Spleen (tissue), 11 donors: ENCODE results near the gene MAMDC2. TPM values are rescaled to one million over a fixed set of nuclear protein-coding genes. Genes with fewer than 3 reads are reported as not detected.

Experiments
- DNase-seq: peaks from one replicate; pipeline ENCODE4 v3.0.0-alpha.2; 2020
- H3K27ac ChIP-seq, 8 donors: fragments of 200-600 bp; sonication (generic) in 7 of 8; 1 replicate in 4 of 8; 2 replicates in 4 of 8; pipeline versions ENCODE4 v1.5.0 to v1.8.0; 2016 to 2021; ENCODE audit warnings: inconsistent platforms in 4 of 8, mild to moderate bottlenecking in 4 of 8, moderate library complexity in 1 of 8
- H3K27me3 ChIP-seq, 7 donors: fragments of 200-600 bp; sonication (generic) in 6 of 7; replicated peaks in 1 of 7; 1 replicate in 4 of 7; 2 replicates in 3 of 7; pipeline versions ENCODE4 v1.5.0 to v1.8.0; 2016 to 2021; ENCODE audit warnings: inconsistent platforms in 3 of 7, mild to moderate bottlenecking in 1 of 7
- H3K36me3 ChIP-seq, 6 donors: fragments of 200-600 bp; sonication (generic) in 5 of 6; 1 replicate in 4 of 6; 2 replicates in 2 of 6; pipeline versions ENCODE4 v1.5.0 to v1.8.0; 2016 to 2021; ENCODE audit warnings: inconsistent platforms in 2 of 6
- H3K4me1 ChIP-seq, 6 donors: fragments of 200-600 bp; sonication (generic) in 5 of 6; 1 replicate in 3 of 6; 2 replicates in 3 of 6; pipeline versions ENCODE4 v1.5.0 to v1.8.0; 2016 to 2021; ENCODE audit warnings: inconsistent platforms in 3 of 6
- H3K4me3 ChIP-seq, 8 donors: fragments of 200-600 bp; sonication (generic) in 7 of 8; 1 replicate in 4 of 8; 2 replicates in 4 of 8; pipeline versions ENCODE4 v1.5.0 to v1.8.0; 2016 to 2021; ENCODE audit warnings: inconsistent platforms in 4 of 8, mild to moderate bottlenecking in 4 of 8, moderate library complexity in 2 of 8
- H3K9me3 ChIP-seq, 8 donors: fragments of 200-600 bp; sonication (generic) in 7 of 8; 1 replicate in 4 of 8; 2 replicates in 4 of 8; pipeline versions ENCODE4 v1.5.0 to v1.8.0; 2016 to 2021; ENCODE audit warnings: inconsistent platforms in 4 of 8
- CTCF ChIP-seq, 11 experiments: fragments of 200-600 bp in 7 of 11; fragments of 450-650 bp in 4 of 11; sonication (generic) in 4 of 11; IDR thresholded peaks in 8 of 11; conservative IDR thresholded peaks in 3 of 11; 1 replicate in 7 of 11; 2 replicates in 4 of 11; pipeline versions ENCODE4 v1.4.0 to v1.8.0; 2016 to 2021; ENCODE audit warnings: antibody characterized with exemption in 11 of 11, inconsistent platforms in 4 of 11, mild to moderate bottlenecking in 1 of 11
- POLR2A ChIP-seq, 3 donors: fragments of 450-650 bp; IDR thresholded peaks; one replicate each; pipeline ENCODE4 v1.5.1; 2017; ENCODE audit warnings: antibody characterized with exemption in 3 of 3, mild to moderate bottlenecking in 1 of 3
- POLR2AphosphoS5 ChIP-seq, 3 donors: sonication (generic); formaldehyde crosslinking; IDR thresholded peaks; one replicate each; pipeline ENCODE4 v1.5.1; 2017; ENCODE audit warnings: antibody characterized with exemption in 3 of 3
- WGBS, 5 donors: extraction: QIAGEN DNeasy Blood & Tissue Kit in 3 of 5; methylation state at CpG; one replicate each; pipeline versions ENCODE4 v1.1.5 to v1.1.7; 2013 to 2018; 5-methylcytosine and 5-hydroxymethylcytosine counted together
- intact Hi-C: fragments of 100-400 bp; cut with DNase I; formaldehyde crosslinking; loops from one replicate; pipeline ENCODE4 v1.15.0; 2023; ENCODE audit warnings: low total_unique reads
- polyA plus RNA-seq, 3 donors: library from polyadenylated mRNA; stranded (reverse); fragments of 200-250 nt; gene quantifications; one replicate each; pipeline ENCODE4 v1.2.1, GENCODE V29; 2013
- total RNA-seq, 7 donors: library from RNA; depleted of rRNA in 3 of 7; stranded (reverse); fragments of >200 nt in 3 of 7; fragmentation: NEBNext Ultra II Directional in 4 of 7; extraction: Animal tissue kit (Norgen Biotek cat#: 25700) in 4 of 7; gene quantifications; one replicate each; pipeline versions ENCODE4 v1.1.0 to v1.2.1, GENCODE V29; 2016 to 2021
- donor health status: healthy with polysubstance abuse.
- donor health status: DM: no; HTN: no; CAD: no; lungs with moderate emphysema.
- donor health status: DM: no; HTN: no; CAD: no.
- donor health status: Bipolar disorder and iron deficiency.
- donor health status: healthy.
- donor health status: DM: no; HTN: no; CAD: no.
- donor health status: DM: yes; HTN: yes; CAD: no.

The MAMDC2 gene
- total and polyA plus RNA-seq, 10 donors: 1.5 to 65.5 (median 14.5) TPM

GRCh38 chr9:70119786-70120185, 76.1 kb downstream of the MAMDC2 start:
- TF ChIP-seq CTCF (IDR thresholded peaks at IDR 0.05 in 8 of 11, conservative IDR thresholded peaks at IDR 0.05 in 3 of 11): no peak
- TF ChIP-seq POLR2A (IDR thresholded peaks at IDR 0.05): no peak
- TF ChIP-seq POLR2AphosphoS5 (IDR thresholded peaks at IDR 0.05): no peak
- Histone ChIP-seq H3K27ac (no peak overlapping the region), H3K27me3 (no peaks in the 10 kb centered on the region), H3K4me1 (no peaks in the 10 kb centered on the region), H3K36me3 (peaks cover 0 to 6% (median 0%) of the 10 kb centered on the region in 6 donors), H3K9me3 (no peaks in the 10 kb centered on the region), H3K4me3 (no peak overlapping the region)
- intact Hi-C loops: no loop called here
- no peak for DNase-seq
- WGBS, 5 donors: 88 to 94% (median 90%) methylated on average over 2 of the region's 2 CpGs

GRCh38 chr9:70120834-70121510, 77.3 kb downstream of the MAMDC2 start:
- DNase-seq: no peak
- TF ChIP-seq POLR2AphosphoS5 (IDR thresholded peaks at IDR 0.05) (no peak), POLR2A (IDR thresholded peaks at IDR 0.05) (no peak), CTCF (IDR thresholded peaks at IDR 0.05 in 8 of 11, conservative IDR thresholded peaks at IDR 0.05 in 3 of 11) (no peak)
- intact Hi-C loops: no loop called here

GRCh38 chr9:70121818-70122436, 78.3 kb downstream of the MAMDC2 start:
- Histone ChIP-seq H3K27ac (no peak overlapping the region), H3K4me3 (no peak overlapping the region), H3K27me3 (no peaks in the 10 kb centered on the region), H3K36me3 (peaks cover 0 to 6% (median 0%) of the 10 kb centered on the region in 6 donors), H3K9me3 (no peaks in the 10 kb centered on the region), H3K4me1 (no peaks in the 10 kb centered on the region)
- no peak for TF ChIP-seq POLR2A (IDR thresholded peaks at IDR 0.05)
- TF ChIP-seq POLR2AphosphoS5 (IDR thresholded peaks at IDR 0.05): no peak
- TF ChIP-seq CTCF (IDR thresholded peaks at IDR 0.05 in 8 of 11, conservative IDR thresholded peaks at IDR 0.05 in 3 of 11): no peak
- intact Hi-C loops: no loop called here
- DNase-seq: no peak
- WGBS, 5 donors: 42 to 50% (median 47%) methylated on average over 2 of the region's 2 CpGs

More at GRCh38 chr9:70120834-70121510, 77.3 kb downstream of the MAMDC2 start:
- no peaks in the 10 kb centered on the region for H3K9me3 ChIP-seq
- no peaks in the 10 kb centered on the region for H3K4me1 ChIP-seq
- 78 to 86% (median 80%) methylated on average over 5 of the region's 5 CpGs for WGBS, 5 donors
- H3K4me3 ChIP-seq: no peak overlapping the region
- H3K27ac ChIP-seq: no peak overlapping the region
- peaks cover 0 to 6% (median 0%) of the 10 kb centered on the region in 6 donors for H3K36me3 ChIP-seq
- H3K27me3 ChIP-seq: no peaks in the 10 kb centered on the region

- H3K27ac ChIP-seq: no peak overlapping the region
- WGBS, 5 donors: 83 to 90% (median 89%) methylated on average over 3 to 4 of the region's 4 CpGs
- no peaks in the 10 kb centered on the region for H3K9me3 ChIP-seq
- H3K27me3 ChIP-seq: no peaks in the 10 kb centered on the region
- H3K4me3 ChIP-seq: no peak overlapping the region
- intact Hi-C loops: no loop called here
- H3K4me1 ChIP-seq: no peaks in the 10 kb centered on the region
- no peak for DNase-seq
- TF ChIP-seq CTCF (IDR thresholded peaks at IDR 0.05 in 8 of 11, conservative IDR thresholded peaks at IDR 0.05 in 3 of 11): no peak
- no peak for TF ChIP-seq POLR2A (IDR thresholded peaks at IDR 0.05)
- TF ChIP-seq POLR2AphosphoS5 (IDR thresholded peaks at IDR 0.05): no peak
- peaks cover 0 to 6% (median 0%) of the 10 kb centered on the region in 6 donors for H3K36me3 ChIP-seq
These were observed 80.0 kb downstream of the MAMDC2 start for GRCh38 chr9:70123695-70124094.
